Lung (tissue), 16 donors: Measurements from ENCODE around the gene COA1. TPM values are rescaled to one million over a fixed set of nuclear protein-coding genes. Genes with fewer than 3 reads are reported as not detected.
"Not testable (repeated sequence)": the region's sequence is repeated elsewhere in the genome, so short reads cannot be mapped to it uniquely, and the experiment has no call there.

Experiments
- ATAC-seq: fragments of 200-7000 bp; cut with Tn5 transposase; one replicate; pipeline ENCODE4 v1.9.1; 2020; ENCODE audit warnings: moderate number of reproducible peaks; ENCODE audit not compliant: insufficient read depth, low FRiP score
- DNase-seq, 3 donors: peaks; one replicate each; pipeline ENCODE4 v3.0.0-alpha.2; 2013 to 2017
- H3K27ac ChIP-seq, 2 donors: one replicate each; pipeline ENCODE4 v1.5.1; 2013; ENCODE audit warnings: mild to moderate bottlenecking in 2 of 2, moderate library complexity in 2 of 2, control low read depth in 1 of 2, inconsistent platforms in 1 of 2, low read depth in 1 of 2, low read length in 1 of 2
- H3K27me3 ChIP-seq, 3 donors: one replicate each; pipeline ENCODE4 v1.5.1; 2013; ENCODE audit warnings: low read length in 2 of 3; ENCODE audit not compliant: control insufficient read depth in 3 of 3, insufficient read depth in 3 of 3
- H3K36me3 ChIP-seq, 4 donors: one replicate each; pipeline ENCODE4 v1.5.1; 2013; ENCODE audit warnings: low read length in 4 of 4, mild to moderate bottlenecking in 1 of 4, moderate library complexity in 1 of 4; ENCODE audit not compliant: control insufficient read depth in 4 of 4, insufficient read depth in 4 of 4
- H3K4me1 ChIP-seq, 5 donors: one replicate each; pipeline ENCODE4 v1.5.1; 2013; ENCODE audit warnings: low read length in 5 of 5, mild to moderate bottlenecking in 2 of 5, moderate library complexity in 1 of 5; ENCODE audit not compliant: control insufficient read depth in 5 of 5, insufficient read depth in 5 of 5
- H3K4me3 ChIP-seq: one replicate; pipeline ENCODE4 v1.5.1; 2013; ENCODE audit warnings: mild to moderate bottlenecking, control low read depth, moderate library complexity
- H3K9ac ChIP-seq, 2 donors: one replicate each; pipeline ENCODE4 v1.5.1; 2013; ENCODE audit warnings: low read length in 2 of 2, control low read depth in 1 of 2; ENCODE audit not compliant: insufficient read depth in 1 of 2
- H3K9me3 ChIP-seq, 4 donors: one replicate each; pipeline ENCODE4 v1.5.1; 2013; ENCODE audit warnings: low read length in 3 of 4, mild to moderate bottlenecking in 1 of 4, moderate library complexity in 1 of 4; ENCODE audit not compliant: control insufficient read depth in 4 of 4, insufficient read depth in 3 of 4
- WGBS, 2 donors: extraction: QIAGEN DNeasy Blood & Tissue Kit; methylation state at CpG; one replicate each; pipeline ENCODE4 v1.1.7; 2013; 5-methylcytosine and 5-hydroxymethylcytosine counted together
- long read RNA-seq, 5 donors: transcript quantifications; one replicate each; lab custom pipeline, GENCODE V29; 2026
- polyA plus RNA-seq, 2 donors: library from polyadenylated mRNA; stranded (reverse); fragments of 200-250 nt; gene quantifications; one replicate each; pipeline ENCODE4 v1.2.1, GENCODE V29; 2013
- total RNA-seq, 2 donors: library from RNA; depleted of rRNA in 1 of 2; stranded (reverse); fragments of >200 nt in 1 of 2; gene quantifications; one replicate each; pipeline ENCODE4 v1.2.1, GENCODE V29; 2014 to 2021
- TF ChIP-seq, protein P1 (sequence below): IDR thresholded peaks from 2 replicates; pipeline ENCODE4 v1.5.1; 2012; ENCODE audit warnings: mild to moderate bottlenecking; ENCODE audit errors: control extremely low read depth, extremely low read depth
- donor health status: control.
- donor health status: control.
- donor health status: Bipolar disorder and iron deficiency.
- donor health status: healthy.
- donor health status: DM: yes; HTN: yes; CAD: no.

The COA1 gene, protein sequence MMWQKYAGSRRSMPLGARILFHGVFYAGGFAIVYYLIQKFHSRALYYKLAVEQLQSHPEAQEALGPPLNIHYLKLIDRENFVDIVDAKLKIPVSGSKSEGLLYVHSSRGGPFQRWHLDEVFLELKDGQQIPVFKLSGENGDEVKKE
- total RNA-seq, result 10 to 100 TPM; 47.7 to 92.1 TPM
- 10 to 100 TPM; 35.0 to 37.6 TPM for polyA plus RNA-seq
- long read RNA-seq, donor 1, transcript COA1-201 (6 exons, 927 nt), result major isoform, 16 of 40 reads
- long read RNA-seq, donor 1, transcript COA1-219 (3 exons, 2,135 nt), result minor isoform, 5 of 40 reads
- long read RNA-seq, donor 1, partial matches to known transcripts, result 15 of 40 reads
- long read RNA-seq, donor 1, other reads (novel, unspliced or antisense), result 0 of 40 reads
- long read RNA-seq, donor 2, transcript COA1-201 (6 exons, 927 nt), result major isoform, 8 of 11 reads
- long read RNA-seq, donor 2, partial matches to known transcripts, result 0 of 11 reads
- long read RNA-seq, donor 2, other reads (novel, unspliced or antisense), result 0 of 11 reads
- long read RNA-seq, donor 3, transcript COA1-201 (6 exons, 927 nt), result major isoform, 5 of 12 reads
- long read RNA-seq, donor 3, partial matches to known transcripts, result 0 of 12 reads
- long read RNA-seq, donor 3, other reads (novel, unspliced or antisense), result 0 of 12 reads
- long read RNA-seq, donor 4, transcript COA1-219 (3 exons, 2,135 nt), result minor isoform, 5 of 34 reads
- long read RNA-seq, donor 4, transcript COA1-201 (6 exons, 927 nt), result major isoform, 9 of 34 reads
- long read RNA-seq, donor 4, partial matches to known transcripts, result 18 of 34 reads
- long read RNA-seq, donor 4, other reads (novel, unspliced or antisense), result 0 of 34 reads
- long read RNA-seq, donor 5, transcript COA1-219 (3 exons, 2,135 nt), result minor isoform, 5 of 42 reads
- long read RNA-seq, donor 5, transcript COA1-201 (6 exons, 927 nt), result major isoform, 23 of 42 reads
- long read RNA-seq, donor 5, partial matches to known transcripts, result 11 of 42 reads
- long read RNA-seq, donor 5, other reads (novel, unspliced or antisense), result 0 of 42 reads

DNA sequence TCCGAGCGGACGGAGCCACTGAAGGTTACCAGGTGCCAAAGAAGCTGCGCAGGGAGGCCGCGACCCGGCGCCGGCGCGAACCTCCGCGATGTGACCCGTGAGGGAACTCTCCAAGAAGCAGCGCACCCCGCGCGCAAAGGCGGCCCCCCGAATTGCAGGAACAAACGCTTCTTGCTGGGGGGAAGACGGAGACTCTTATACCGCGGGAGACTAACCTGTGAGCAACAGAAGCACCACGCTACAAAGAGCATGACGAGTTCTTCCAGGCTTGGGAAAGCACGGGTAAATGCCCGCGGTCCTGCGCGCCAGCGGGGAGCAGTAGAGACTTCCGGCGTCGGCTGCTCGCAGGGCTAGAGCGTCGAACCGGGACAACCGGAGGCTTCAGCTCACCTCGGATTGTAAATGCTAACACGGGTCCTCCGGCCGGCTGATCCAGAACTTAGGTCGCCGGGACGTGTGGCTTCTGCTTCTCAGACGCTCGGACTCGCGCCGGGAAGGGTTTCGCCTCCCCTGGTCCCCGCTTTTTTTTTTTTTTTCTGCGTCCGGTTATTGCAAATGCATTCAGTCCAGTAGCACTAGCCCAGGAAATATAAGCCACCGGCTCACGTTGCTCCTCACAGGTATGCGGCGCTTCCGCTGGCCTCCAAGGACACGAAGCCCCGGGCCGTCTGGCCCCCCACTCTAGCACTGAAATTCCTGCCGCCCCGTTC is at the start of gene COA1:
COA1 (minus strand) TSS at position 310 of the 710 bp plus-strand sequence. CDS start 80,909 bp downstream, outside the sequence.
- Histone ChIP-seq H3K9ac (peak within 1 kb of the TSS; percentile 79 to 93), H3K27me3 (no peaks in the 10 kb centered on the region), H3K9me3 (no peaks in the 10 kb centered on the region), H3K27ac (peak within 1 kb of the TSS; percentile 88 to 94), H3K4me3 (peak within 1 kb of the TSS; percentile 95), H3K36me3 (peaks cover 0 to 5% (median 0%) of the 10 kb centered on the region in 4 donors), H3K4me1 (peaks cover 0 to 25% (median 6%) of the 10 kb centered on the region in 5 donors)
- WGBS, 2 donors, result 0 to 1% methylated on average over 65 to 66 of the region's 66 CpGs
- TF ChIP-seq, protein P1, sequence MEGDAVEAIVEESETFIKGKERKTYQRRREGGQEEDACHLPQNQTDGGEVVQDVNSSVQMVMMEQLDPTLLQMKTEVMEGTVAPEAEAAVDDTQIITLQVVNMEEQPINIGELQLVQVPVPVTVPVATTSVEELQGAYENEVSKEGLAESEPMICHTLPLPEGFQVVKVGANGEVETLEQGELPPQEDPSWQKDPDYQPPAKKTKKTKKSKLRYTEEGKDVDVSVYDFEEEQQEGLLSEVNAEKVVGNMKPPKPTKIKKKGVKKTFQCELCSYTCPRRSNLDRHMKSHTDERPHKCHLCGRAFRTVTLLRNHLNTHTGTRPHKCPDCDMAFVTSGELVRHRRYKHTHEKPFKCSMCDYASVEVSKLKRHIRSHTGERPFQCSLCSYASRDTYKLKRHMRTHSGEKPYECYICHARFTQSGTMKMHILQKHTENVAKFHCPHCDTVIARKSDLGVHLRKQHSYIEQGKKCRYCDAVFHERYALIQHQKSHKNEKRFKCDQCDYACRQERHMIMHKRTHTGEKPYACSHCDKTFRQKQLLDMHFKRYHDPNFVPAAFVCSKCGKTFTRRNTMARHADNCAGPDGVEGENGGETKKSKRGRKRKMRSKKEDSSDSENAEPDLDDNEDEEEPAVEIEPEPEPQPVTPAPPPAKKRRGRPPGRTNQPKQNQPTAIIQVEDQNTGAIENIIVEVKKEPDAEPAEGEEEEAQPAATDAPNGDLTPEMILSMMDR, result no peak
- DNase-seq, result peak; percentile 87 to 95 (median 90)
- ATAC-seq, result peak; percentile 100

DNA sequence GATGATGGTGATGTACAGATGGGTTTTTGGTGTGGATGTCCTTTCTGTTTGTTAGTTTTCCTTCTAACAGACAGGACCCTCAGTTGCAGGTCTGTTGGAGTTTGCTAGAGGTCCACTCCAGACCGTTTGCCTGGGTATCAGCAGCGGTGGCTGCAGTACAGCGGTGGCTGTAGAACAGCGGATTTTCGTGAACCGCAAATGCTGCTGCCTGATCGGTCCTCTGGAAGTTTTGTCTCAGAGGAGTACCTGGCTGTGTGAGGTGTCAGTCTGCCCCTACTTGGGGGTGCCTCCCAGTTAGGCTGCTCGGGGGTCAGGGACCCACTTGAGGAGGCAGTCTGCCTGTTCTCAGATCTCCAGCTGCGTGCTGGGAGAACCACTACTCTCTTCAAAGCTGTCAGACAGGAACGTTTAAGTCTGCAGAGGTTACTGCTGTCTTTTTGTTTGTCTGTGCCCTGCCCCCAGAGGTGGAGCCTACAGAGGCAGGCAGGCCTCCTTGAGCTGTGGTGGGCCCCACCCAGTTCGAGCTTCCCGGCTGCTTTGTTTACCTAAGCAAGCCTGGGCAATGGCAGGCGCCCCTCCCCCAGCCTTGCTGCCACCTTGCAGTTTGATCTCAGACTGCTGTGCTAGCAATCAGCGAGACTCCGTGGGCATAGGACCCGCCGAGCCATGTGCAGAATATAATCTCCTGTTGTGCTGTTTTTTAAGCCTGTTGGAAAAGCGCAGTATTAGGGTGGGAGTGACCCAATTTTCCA is 49.1 kb upstream of the COA1 start:
- ATAC-seq, result not testable (repeated sequence)

DNA sequence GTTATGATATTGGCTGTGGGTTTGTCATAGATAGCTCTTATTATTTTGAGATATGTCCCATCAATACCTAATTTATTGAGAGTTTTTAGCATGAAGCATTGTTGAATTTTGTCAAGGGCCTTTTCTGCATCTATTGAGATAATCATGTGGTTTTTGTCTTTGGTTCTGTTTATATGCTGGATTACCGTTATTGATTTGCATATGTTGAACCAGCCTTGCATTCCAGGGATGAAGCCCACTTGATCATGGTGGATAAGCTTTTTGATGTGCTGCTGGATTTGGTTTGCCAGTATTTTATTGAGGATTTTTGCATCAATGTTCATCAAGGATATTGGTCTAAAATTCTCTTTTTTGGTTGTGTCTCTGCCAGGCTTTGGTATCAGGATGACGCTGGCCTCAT is 45.9 kb upstream of the COA1 start:
- H3K9ac ChIP-seq, H3K27ac ChIP-seq, H3K36me3 ChIP-seq, H3K4me1 ChIP-seq, ATAC-seq, H3K9me3 ChIP-seq, H3K4me3 ChIP-seq, DNase-seq, H3K27me3 ChIP-seq: not testable (repeated sequence)
- 98% methylated on average over 2 of the region's 2 CpGs for WGBS, 2 donors

More for the DNA sequence above, 49.1 kb upstream of the COA1 start:
- not testable (repeated sequence) for H3K27ac ChIP-seq, H3K27me3 ChIP-seq, H3K4me3 ChIP-seq, H3K9me3 ChIP-seq, H3K9ac ChIP-seq, DNase-seq, H3K36me3 ChIP-seq
- H3K4me1 ChIP-seq, result peaks cover 0 to 13% (median 9%) of the 10 kb centered on the region in 5 donors
- WGBS, 2 donors, result 85 to 97% methylated on average over 15 of the region's 18 CpGs

DNA sequence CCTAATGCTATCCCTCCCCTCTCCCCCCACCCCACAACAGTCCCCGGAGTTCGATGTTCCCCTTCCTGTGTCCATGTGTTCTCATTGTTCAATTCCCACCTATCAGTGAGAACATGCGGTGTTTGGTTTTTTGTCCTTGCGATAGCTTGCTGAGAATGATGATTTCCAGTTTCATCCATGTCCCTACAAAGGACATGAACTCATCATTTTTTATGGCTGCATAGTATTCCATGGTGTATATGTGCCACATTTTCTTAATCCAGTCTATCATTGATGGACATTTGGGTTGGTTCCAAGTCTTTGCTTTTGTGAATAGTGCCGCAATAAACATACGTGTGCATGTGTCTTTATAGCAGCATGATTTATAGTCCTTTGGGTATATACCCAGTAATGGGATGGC is 43.9 kb upstream of the COA1 start:
- not testable (repeated sequence) for H3K27me3 ChIP-seq, H3K9ac ChIP-seq, H3K9me3 ChIP-seq, H3K4me3 ChIP-seq, H3K27ac ChIP-seq, H3K4me1 ChIP-seq, ATAC-seq, H3K36me3 ChIP-seq, DNase-seq
- WGBS, 2 donors, result 96% methylated on average over 4 of the region's 6 CpGs
